GM13976 (cell line): ENCODE measurements around the gene LRRC45.
"Not testable (repeated sequence)": the region's sequence is repeated elsewhere in the genome, so short reads cannot be mapped to it uniquely, and the experiment has no call there.

Experiments
- DNase-seq: peaks from one replicate; pipeline ENCODE4 v3.0.0; 2012; ENCODE audit warnings: low spot score
- CTCF ChIP-seq: IDR thresholded peaks from 2 replicates; pipeline ENCODE4 v1.5.1; 2012; ENCODE audit warnings: borderline replicate concordance, mild to moderate bottlenecking; ENCODE audit not compliant: insufficient read depth; ENCODE audit errors: extremely low read depth, missing control alignments, control extremely low read depth
- in situ Hi-C: fragments of 300-500 bp; cut with MboI; formaldehyde crosslinking; loops from one replicate; pipeline ENCODE4 v1.12.0; 2022; ENCODE audit warnings: low sequenced_read_pairs, mixed read lengths, inconsistent platforms; ENCODE audit not compliant: unreplicated experiment

Gene LRRC45

GRCh38 chr17:81980707-81981343 lies 42.3 kb upstream of the LRRC45 start:
- no peak for DNase-seq
- no peak for TF ChIP-seq CTCF
- in situ Hi-C loops: no loop called here

- in situ Hi-C loops: not testable (repeated sequence)
Measured at GRCh38 chr17:81981511-81981910, 41.6 kb upstream of the LRRC45 start.

GRCh38 chr17:81983011-81983638 lies 40.0 kb upstream of the LRRC45 start:
- DNase-seq: no peak
- TF ChIP-seq CTCF: no peak
- in situ Hi-C loops: no loop called here

More at GRCh38 chr17:81981511-81981910, 41.6 kb upstream of the LRRC45 start:
- DNase-seq: not testable (repeated sequence)

GRCh38 chr17:81983639-81984373 lies 39.3 kb upstream of the LRRC45 start:
- in situ Hi-C loops: no loop called here
- TF ChIP-seq CTCF: no peak
- no peak for DNase-seq

GRCh38 chr17:81984773-81985410 lies 38.2 kb upstream of the LRRC45 start:
- DNase-seq: no peak
- TF ChIP-seq CTCF: no peak
- in situ Hi-C loops: no loop called here

GRCh38 chr17:81986606-81987005 lies 36.5 kb upstream of the LRRC45 start:
- in situ Hi-C loops: no loop called here
- DNase-seq: no peak

More at GRCh38 chr17:81986606-81987005, 36.5 kb upstream of the LRRC45 start:
- no peak for TF ChIP-seq CTCF
